ENCODE results near the gene FOXK1. TPM values are rescaled to one million over a fixed set of nuclear protein-coding genes. Genes with fewer than 3 reads are reported as not detected.

Gene FOXK1
- total and polyA plus RNA-seq, 9 of the 15 experiments (the other 6 are each of a cell fraction or from before 2014, with no cell fraction given) = 0.32 to 45.5 (median 8.1) TPM

GRCh38 chr7:4683043-4683883 is 1.2 kb downstream of the FOXK1 start (continued):
- TF ChIP-seq YY1 (IDR thresholded peaks at IDR 0.05; ENCODE audit: borderline replicate concordance in 1 of 3, control insufficient read depth in 1 of 3, extremely low read depth in 1 of 3, insufficient read depth in 3 of 3, insufficient read length in 1 of 3, insufficient replicate concordance in 2 of 3, low read depth in 1 of 3, low read length in 2 of 3) (no peak), ZNF76 (CRISPR knock-in tag; IDR thresholded peaks at IDR 0.05; ENCODE audit: borderline replicate concordance) (no peak), SNAPC5 (CRISPR knock-in tag; IDR thresholded peaks at IDR 0.05) (no peak), ZBTB12 (CRISPR knock-in tag; IDR thresholded peaks at IDR 0.05) (no peak), NFYB (IDR thresholded peaks at IDR 0.05; ENCODE audit: extremely low read depth, insufficient read length) (no peak), ZFP1 (CRISPR knock-in tag; IDR thresholded peaks at IDR 0.05) (no peak), ETV1 (tag; conservative IDR thresholded peaks at IDR 0.05; ENCODE audit: low read depth) (no peak), POLR2G (IDR thresholded peaks at IDR 0.05; ENCODE audit: low read depth, low read length) (peak; percentile 59), PBX2 (CRISPR knock-in tag; IDR thresholded peaks at IDR 0.05; ENCODE audit: low read depth) (no peak), PBX2 (tag; conservative IDR thresholded peaks at IDR 0.05; ENCODE audit: low read depth) (no peak), TBP (optimal IDR thresholded peaks at IDR 0.05; ENCODE audit: low read depth, low read length) (no peak), ZBTB8A (IDR thresholded peaks at IDR 0.05; ENCODE audit: partially characterized antibody) (no peak), ZNF212 (CRISPR knock-in tag; IDR thresholded peaks at IDR 0.05) (no peak), ZNF57 (CRISPR knock-in tag; IDR thresholded peaks at IDR 0.05) (no peak), FIP1L1 (IDR thresholded peaks at IDR 0.05; ENCODE audit: low read depth, low read length, poor library complexity, severe bottlenecking) (peak; percentile 28), SMARCA5 (IDR thresholded peaks at IDR 0.05) (no peak), ZNF592 (IDR thresholded peaks at IDR 0.05) (no peak), PHF20 (IDR thresholded peaks at IDR 0.05; ENCODE audit: partially characterized antibody) (no peak), NFIX (CRISPR knock-in tag; IDR thresholded peaks at IDR 0.05; ENCODE audit: low read depth) (no peak)

All from K562 (cell line).